ENCODE results near the gene MARCHF3.

DNA sequence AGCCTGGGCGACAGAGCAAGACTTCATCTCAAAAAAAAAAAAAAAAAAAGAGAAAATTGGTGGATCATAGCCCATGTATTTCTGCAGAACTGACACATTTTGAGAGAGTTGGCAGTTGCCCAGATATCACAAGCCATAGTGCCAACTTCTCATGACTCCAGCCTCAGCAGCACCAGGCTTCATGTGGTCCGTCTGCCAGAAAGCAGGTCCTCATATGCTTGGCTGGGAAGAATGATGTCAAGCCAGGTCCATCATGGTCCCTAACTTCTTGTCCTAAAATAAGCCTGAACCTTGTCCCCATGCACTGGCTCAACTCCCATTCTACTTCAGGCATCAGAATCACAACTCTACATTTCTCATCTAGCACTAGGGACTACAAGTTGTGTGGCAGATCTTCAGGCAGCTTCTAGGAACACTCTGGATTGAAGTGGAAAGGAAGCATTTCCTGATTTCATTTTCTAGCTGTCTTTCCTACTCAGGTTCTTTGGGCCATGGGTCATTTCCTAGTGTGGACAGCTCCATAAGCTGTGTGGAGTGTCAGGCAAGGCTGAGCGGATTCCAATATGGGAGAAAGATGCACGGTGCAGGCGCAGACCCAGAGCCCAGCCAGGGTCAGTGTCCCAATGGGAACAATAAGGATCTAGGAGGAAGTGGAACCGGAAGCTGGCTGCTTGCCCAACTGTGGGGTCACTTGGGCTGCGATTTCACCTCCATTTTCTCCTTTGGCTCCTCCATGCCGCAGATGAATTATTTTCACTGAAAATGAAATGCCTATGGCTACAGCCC is 163.3 kb downstream of the MARCHF3 start:
- TF ChIP-seq CTCF (IDR thresholded peaks at IDR 0.05 in 8 of 11, conservative IDR thresholded peaks at IDR 0.05 in 3 of 11) (no peak), POLR2AphosphoS5 (IDR thresholded peaks at IDR 0.05) (no peak)

All from spleen (tissue), 7 donors.